Mucosa of stomach (tissue), 1 donor: ENCODE results near the gene SOX18.

Experiments
- H3K27me3 ChIP-seq: one replicate; pipeline ENCODE4 v1.7.0; 2013; ENCODE audit warnings: mild to moderate bottlenecking, low read length; ENCODE audit not compliant: control insufficient read depth, insufficient read depth
- H3K36me3 ChIP-seq: one replicate; pipeline ENCODE4 v1.7.0; 2013; ENCODE audit warnings: low read length; ENCODE audit not compliant: control insufficient read depth, insufficient read depth
- H3K4me1 ChIP-seq: one replicate; pipeline ENCODE4 v1.7.0; 2013; ENCODE audit warnings: mild to moderate bottlenecking, low read length; ENCODE audit not compliant: control insufficient read depth, insufficient read depth
- H3K4me3 ChIP-seq: one replicate; pipeline ENCODE4 v1.7.0; 2013; ENCODE audit warnings: low read length
- H3K9ac ChIP-seq: one replicate; pipeline ENCODE4 v1.7.0; 2013; ENCODE audit warnings: mild to moderate bottlenecking, low read length, moderate library complexity
- H3K9me3 ChIP-seq: one replicate; pipeline ENCODE4 v1.7.0; 2013; ENCODE audit warnings: mild to moderate bottlenecking, low read length, moderate library complexity; ENCODE audit not compliant: control insufficient read depth
- donor health status: Pancreatic carcinoma.

Gene SOX18

GRCh38 chr20:64086801-64087200 is 37.4 kb upstream of the SOX18 start:
- H3K4me3 ChIP-seq: no peak overlapping the region
- no peak overlapping the region for H3K9ac ChIP-seq
- peaks cover 7% of the 10 kb centered on the region for H3K4me1 ChIP-seq
- peaks cover 42% of the 10 kb centered on the region for H3K27me3 ChIP-seq
- H3K9me3 ChIP-seq: no peaks in the 10 kb centered on the region
- no peaks in the 10 kb centered on the region for H3K36me3 ChIP-seq

- H3K27me3 ChIP-seq: peaks cover 49% of the 10 kb centered on the region
- no peak overlapping the region for H3K9ac ChIP-seq
- H3K4me3 ChIP-seq: no peak overlapping the region
- H3K36me3 ChIP-seq: no peaks in the 10 kb centered on the region
- H3K9me3 ChIP-seq: no peaks in the 10 kb centered on the region
- H3K4me1 ChIP-seq: peaks cover 7% of the 10 kb centered on the region
These were observed 35.3 kb upstream of the SOX18 start for GRCh38 chr20:64084685-64085152.

- Histone ChIP-seq H3K4me3 (no peak within 1 kb of the TSS), H3K27me3 (peaks cover 50% of the 10 kb centered on the region), H3K9ac (no peak within 1 kb of the TSS), H3K9me3 (no peaks in the 10 kb centered on the region), H3K4me1 (peaks cover 12% of the 10 kb centered on the region), H3K36me3 (no peaks in the 10 kb centered on the region)
These were observed 34.6 kb upstream of the SOX18 start, which contains the start of gene LKAAEAR1 for GRCh38 chr20:64083804-64084684. Gene LKAAEAR1 (minus strand): TSS chr20:64084398. CDS start chr20:64084219, 179 bp downstream.

- H3K36me3 ChIP-seq: no peaks in the 10 kb centered on the region
- no peak overlapping the region for H3K9ac ChIP-seq
- H3K27me3 ChIP-seq: peaks cover 57% of the 10 kb centered on the region
- peaks cover 18% of the 10 kb centered on the region for H3K4me1 ChIP-seq
- no peak overlapping the region for H3K4me3 ChIP-seq
- no peaks in the 10 kb centered on the region for H3K9me3 ChIP-seq
These were observed 34.0 kb upstream of the SOX18 start for GRCh38 chr20:64083378-64083803.

- H3K9ac ChIP-seq: no peak overlapping the region
- H3K27me3 ChIP-seq: peaks cover 58% of the 10 kb centered on the region
- no peaks in the 10 kb centered on the region for H3K9me3 ChIP-seq
- no peaks in the 10 kb centered on the region for H3K36me3 ChIP-seq
- no peak overlapping the region for H3K4me3 ChIP-seq
- peaks cover 21% of the 10 kb centered on the region for H3K4me1 ChIP-seq
These were observed 33.5 kb upstream of the SOX18 start for GRCh38 chr20:64082820-64083377.

DNA sequence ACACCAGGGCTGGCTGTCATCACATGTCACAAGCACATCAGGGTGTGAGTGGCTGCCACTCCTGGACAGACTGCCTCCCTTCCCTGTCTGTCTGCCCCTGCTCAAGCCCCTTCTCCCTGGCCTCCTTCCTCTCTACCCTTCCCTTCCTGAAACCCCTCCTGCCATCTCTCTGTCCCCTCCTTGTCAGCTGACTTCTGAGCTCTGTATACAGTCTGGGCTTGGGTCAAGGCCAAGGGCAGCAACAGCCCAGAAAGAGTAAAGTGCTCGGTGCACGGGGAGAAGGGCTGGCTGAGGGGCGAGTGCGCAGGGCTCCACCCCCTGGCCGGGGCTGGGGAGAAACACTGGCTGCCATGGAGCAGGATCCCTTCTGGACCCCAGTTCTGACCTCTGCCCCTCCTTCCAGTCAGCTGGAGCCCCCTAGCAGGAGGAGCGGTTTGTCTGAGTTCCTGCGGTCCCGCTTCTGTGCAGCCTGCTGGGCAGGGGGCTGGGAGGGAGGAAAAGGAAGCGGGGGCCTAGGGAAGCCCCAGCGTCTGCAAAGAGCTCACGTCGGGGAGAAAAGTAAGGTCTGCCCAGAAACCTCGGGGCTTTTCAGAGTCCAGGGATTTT is 32.8 kb upstream of the SOX18 start:
- no peak overlapping the region for H3K9ac ChIP-seq
- H3K4me1 ChIP-seq: peaks cover 21% of the 10 kb centered on the region
- no peak overlapping the region for H3K4me3 ChIP-seq
- H3K27me3 ChIP-seq: peaks cover 58% of the 10 kb centered on the region
- no peaks in the 10 kb centered on the region for H3K9me3 ChIP-seq
- H3K36me3 ChIP-seq: no peaks in the 10 kb centered on the region

DNA sequence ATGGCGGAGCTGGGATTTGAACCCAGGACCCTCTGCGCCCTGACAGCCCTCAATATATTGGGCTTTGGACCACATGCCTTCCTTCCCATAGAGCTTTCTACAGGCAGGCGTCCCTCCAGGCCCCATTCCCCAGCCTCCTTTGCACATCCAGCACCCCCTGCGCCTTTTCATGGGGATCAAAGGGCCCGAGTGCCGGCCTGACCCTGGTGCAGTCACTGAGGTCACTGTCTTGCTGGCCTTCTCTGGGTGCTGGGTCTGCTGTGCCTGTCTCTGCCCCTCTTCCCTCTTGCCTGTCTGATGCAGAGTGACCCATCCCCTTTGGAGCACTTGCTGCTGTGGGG is 32.2 kb upstream of the SOX18 start:
- Histone ChIP-seq H3K9me3 (no peaks in the 10 kb centered on the region), H3K27me3 (peaks cover 58% of the 10 kb centered on the region), H3K36me3 (no peaks in the 10 kb centered on the region), H3K9ac (no peak overlapping the region), H3K4me3 (no peak overlapping the region), H3K4me1 (peaks cover 21% of the 10 kb centered on the region)

- Histone ChIP-seq H3K4me3 (no peak overlapping the region), H3K4me1 (peaks cover 21% of the 10 kb centered on the region), H3K27me3 (peaks cover 54% of the 10 kb centered on the region), H3K9me3 (no peaks in the 10 kb centered on the region), H3K9ac (no peak overlapping the region), H3K36me3 (no peaks in the 10 kb centered on the region)
These were observed 31.6 kb upstream of the SOX18 start for GRCh38 chr20:64080813-64081623.

GRCh38 chr20:64080013-64080812 is 30.8 kb upstream of the SOX18 start, which contains the start of gene OPRL1:
Gene OPRL1 (plus strand): TSS chr20:64080082. CDS start chr20:64092721, 12,639 bp downstream.
- peaks cover 47% of the 10 kb centered on the region for H3K27me3 ChIP-seq
- no peaks in the 10 kb centered on the region for H3K36me3 ChIP-seq
- peak within 1 kb of the TSS; percentile 31 for H3K4me3 ChIP-seq
- H3K9me3 ChIP-seq: no peaks in the 10 kb centered on the region
- peaks cover 21% of the 10 kb centered on the region for H3K4me1 ChIP-seq
- H3K9ac ChIP-seq: peak within 1 kb of the TSS; percentile 61

DNA sequence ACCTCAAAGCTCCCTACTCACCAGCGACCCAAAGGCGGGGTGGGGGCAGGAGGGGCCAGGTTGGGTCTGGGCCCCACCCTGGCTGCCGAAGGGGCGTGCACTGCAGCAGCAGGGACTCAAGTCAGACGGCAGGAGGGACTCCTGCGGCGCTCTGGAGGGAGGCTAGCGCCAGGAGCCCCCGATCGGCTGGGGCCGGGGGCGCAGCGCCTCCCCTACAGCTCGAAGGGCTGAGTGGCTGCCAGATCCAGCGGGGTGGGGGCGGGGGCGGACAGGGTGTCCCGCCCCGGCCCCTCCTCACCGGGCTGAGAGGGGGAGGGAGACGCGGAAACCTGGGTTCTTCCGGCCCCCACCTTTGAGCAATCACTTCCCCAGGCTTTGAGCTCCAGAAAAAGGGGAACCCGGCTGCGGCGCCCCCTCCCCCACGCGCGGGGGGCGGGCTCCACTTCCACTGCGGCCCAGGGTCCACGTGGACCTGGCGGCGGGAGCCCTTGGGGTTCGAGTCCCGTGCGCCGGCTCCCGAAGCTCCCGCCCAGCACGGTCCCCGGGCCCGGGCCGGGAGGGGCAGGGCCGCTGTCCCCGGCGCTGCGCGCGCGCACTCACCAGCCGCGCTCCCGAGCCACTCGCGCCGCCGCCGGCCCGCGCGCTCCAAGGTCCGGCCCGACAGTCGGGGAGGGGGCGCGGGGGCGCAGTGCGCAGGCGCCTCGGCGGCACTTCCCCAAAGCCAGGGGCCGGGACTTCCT is 30.0 kb upstream of the SOX18 start, which contains the start of gene RGS19:
RGS19 (minus strand) TSS at position 246 of the 740 bp plus-strand sequence. CDS start 2,632 bp downstream, outside the sequence.
- H3K27me3 ChIP-seq: peaks cover 40% of the 10 kb centered on the region

More for the DNA sequence above, 30.0 kb upstream of the SOX18 start, which contains the start of gene RGS19:
- H3K4me3 ChIP-seq: peak within 1 kb of the TSS; percentile 31
- H3K9ac ChIP-seq: peak within 1 kb of the TSS; percentile 61
- H3K36me3 ChIP-seq: no peaks in the 10 kb centered on the region
- H3K4me1 ChIP-seq: peaks cover 18% of the 10 kb centered on the region
- no peaks in the 10 kb centered on the region for H3K9me3 ChIP-seq
